DOHH2 (cell line): Measurements from ENCODE around the gene TMEM273.

Experiments
- EZH2phosphoT487 ChIP-seq: fragments of 200-600 bp; sonication (generic); IDR thresholded peaks from 2 replicates; pipeline ENCODE4 v1.6.1; 2017; ENCODE audit warnings: borderline replicate concordance, mild to moderate bottlenecking, antibody characterized with exemption, low read length, moderate library complexity, mixed read lengths
- TF ChIP-seq, protein P1 (sequence below): fragments of 200-600 bp; sonication (generic); IDR thresholded peaks from one replicate; pipeline ENCODE4 v1.5.1; 2014; ENCODE audit warnings: antibody characterized with exemption, mild to moderate bottlenecking, low read depth, low read length; ENCODE audit not compliant: poor library complexity, severe bottlenecking

GRCh38 chr10:49134327-49134726 is 53.9 kb downstream of the TMEM273 start:
- TF ChIP-seq, protein P1, sequence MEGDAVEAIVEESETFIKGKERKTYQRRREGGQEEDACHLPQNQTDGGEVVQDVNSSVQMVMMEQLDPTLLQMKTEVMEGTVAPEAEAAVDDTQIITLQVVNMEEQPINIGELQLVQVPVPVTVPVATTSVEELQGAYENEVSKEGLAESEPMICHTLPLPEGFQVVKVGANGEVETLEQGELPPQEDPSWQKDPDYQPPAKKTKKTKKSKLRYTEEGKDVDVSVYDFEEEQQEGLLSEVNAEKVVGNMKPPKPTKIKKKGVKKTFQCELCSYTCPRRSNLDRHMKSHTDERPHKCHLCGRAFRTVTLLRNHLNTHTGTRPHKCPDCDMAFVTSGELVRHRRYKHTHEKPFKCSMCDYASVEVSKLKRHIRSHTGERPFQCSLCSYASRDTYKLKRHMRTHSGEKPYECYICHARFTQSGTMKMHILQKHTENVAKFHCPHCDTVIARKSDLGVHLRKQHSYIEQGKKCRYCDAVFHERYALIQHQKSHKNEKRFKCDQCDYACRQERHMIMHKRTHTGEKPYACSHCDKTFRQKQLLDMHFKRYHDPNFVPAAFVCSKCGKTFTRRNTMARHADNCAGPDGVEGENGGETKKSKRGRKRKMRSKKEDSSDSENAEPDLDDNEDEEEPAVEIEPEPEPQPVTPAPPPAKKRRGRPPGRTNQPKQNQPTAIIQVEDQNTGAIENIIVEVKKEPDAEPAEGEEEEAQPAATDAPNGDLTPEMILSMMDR = no peak
- TF ChIP-seq EZH2phosphoT487 = no peak
